Parathyroid adenoma (tissue), 2 donors: ENCODE data around the gene APRT.

Source experiments
- H2AFZ ChIP-seq: fragments of 300-600 bp; sonication (generic); one replicate; pipeline ENCODE4 v1.7.0; 2017; ENCODE audit warnings: antibody characterized with exemption, mild to moderate bottlenecking
- H3K27ac ChIP-seq: fragments of 300-600 bp; sonication (generic); one replicate; pipeline ENCODE4 v1.7.0; 2017
- H3K27me3 ChIP-seq: fragments of 300-600 bp; sonication (generic); one replicate; pipeline ENCODE4 v1.7.0; 2017; ENCODE audit warnings: low read length; ENCODE audit not compliant: control insufficient read depth, insufficient read depth
- H3K36me3 ChIP-seq: fragments of 300-600 bp; sonication (generic); one replicate; pipeline ENCODE4 v1.7.0; 2017; ENCODE audit warnings: low read length; ENCODE audit not compliant: control insufficient read depth, insufficient read depth
- H3K4me1 ChIP-seq: fragments of 300-600 bp; sonication (generic); one replicate; pipeline ENCODE4 v1.7.0; 2017; ENCODE audit warnings: control low read depth
- H3K4me2 ChIP-seq: fragments of 300-600 bp; sonication (generic); one replicate; pipeline ENCODE4 v1.7.0; 2017; ENCODE audit warnings: low read length
- H3K4me3 ChIP-seq: fragments of 300-600 bp; sonication (generic); one replicate; pipeline ENCODE4 v1.7.0; 2017; ENCODE audit warnings: low read depth, low read length
- H3K79me2 ChIP-seq: fragments of 300-600 bp; sonication (generic); one replicate; pipeline ENCODE4 v1.7.0; 2017; ENCODE audit warnings: control low read depth
- H3K9ac ChIP-seq: fragments of 300-600 bp; sonication (generic); one replicate; pipeline ENCODE4 v1.7.0; 2017; ENCODE audit warnings: mild to moderate bottlenecking
- H3K9me3 ChIP-seq: fragments of 300-600 bp; sonication (generic); one replicate; pipeline ENCODE4 v1.7.0; 2017; ENCODE audit warnings: low read length; ENCODE audit not compliant: control insufficient read depth
- TF ChIP-seq, protein P1 (sequence below): fragments of 300-600 bp; sonication (generic); IDR thresholded peaks from one replicate; pipeline ENCODE4 v1.7.0; 2017; ENCODE audit warnings: antibody characterized with exemption, mild to moderate bottlenecking
- donor health status: primary hyperparathyroidism.

Gene APRT

DNA sequence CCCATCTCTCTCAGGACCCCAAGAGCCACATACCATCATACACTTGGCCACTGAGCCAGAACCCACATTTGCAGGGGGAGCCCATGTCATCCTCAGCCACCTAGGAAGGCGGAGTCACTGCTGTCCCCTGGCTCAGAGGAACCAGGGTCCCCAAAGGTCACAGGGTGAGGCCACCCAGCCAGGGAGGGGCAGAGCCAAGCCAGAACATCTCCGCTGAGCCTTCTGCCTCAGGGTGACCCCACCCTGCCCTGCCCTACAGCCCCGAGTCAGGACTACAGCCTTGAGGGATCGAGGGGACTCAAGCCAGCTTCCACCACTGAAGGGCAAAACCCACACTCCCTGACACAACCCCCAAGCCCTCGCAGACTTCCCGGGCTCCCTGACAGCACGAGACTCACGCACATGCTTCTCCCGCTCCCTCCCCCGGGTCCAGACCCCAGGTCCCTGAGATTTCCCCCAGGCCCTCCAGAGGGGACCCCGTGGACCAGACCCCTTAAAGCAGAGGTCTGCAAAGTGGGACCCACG, 44.1 kb downstream of the APRT start:
- Histone ChIP-seq H3K79me2 (peaks cover 12% of the 10 kb centered on the region), H3K9me3 (no peaks in the 10 kb centered on the region), H3K4me3 (no peak overlapping the region), H2AFZ (no peak overlapping the region), H3K27ac (no peak overlapping the region), H3K36me3 (no peaks in the 10 kb centered on the region), H3K4me2 (no peak overlapping the region), H3K27me3 (no peaks in the 10 kb centered on the region), H3K4me1 (peaks cover 13% of the 10 kb centered on the region), H3K9ac (no peak overlapping the region)
- TF ChIP-seq, protein P1, sequence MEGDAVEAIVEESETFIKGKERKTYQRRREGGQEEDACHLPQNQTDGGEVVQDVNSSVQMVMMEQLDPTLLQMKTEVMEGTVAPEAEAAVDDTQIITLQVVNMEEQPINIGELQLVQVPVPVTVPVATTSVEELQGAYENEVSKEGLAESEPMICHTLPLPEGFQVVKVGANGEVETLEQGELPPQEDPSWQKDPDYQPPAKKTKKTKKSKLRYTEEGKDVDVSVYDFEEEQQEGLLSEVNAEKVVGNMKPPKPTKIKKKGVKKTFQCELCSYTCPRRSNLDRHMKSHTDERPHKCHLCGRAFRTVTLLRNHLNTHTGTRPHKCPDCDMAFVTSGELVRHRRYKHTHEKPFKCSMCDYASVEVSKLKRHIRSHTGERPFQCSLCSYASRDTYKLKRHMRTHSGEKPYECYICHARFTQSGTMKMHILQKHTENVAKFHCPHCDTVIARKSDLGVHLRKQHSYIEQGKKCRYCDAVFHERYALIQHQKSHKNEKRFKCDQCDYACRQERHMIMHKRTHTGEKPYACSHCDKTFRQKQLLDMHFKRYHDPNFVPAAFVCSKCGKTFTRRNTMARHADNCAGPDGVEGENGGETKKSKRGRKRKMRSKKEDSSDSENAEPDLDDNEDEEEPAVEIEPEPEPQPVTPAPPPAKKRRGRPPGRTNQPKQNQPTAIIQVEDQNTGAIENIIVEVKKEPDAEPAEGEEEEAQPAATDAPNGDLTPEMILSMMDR = no peak

DNA sequence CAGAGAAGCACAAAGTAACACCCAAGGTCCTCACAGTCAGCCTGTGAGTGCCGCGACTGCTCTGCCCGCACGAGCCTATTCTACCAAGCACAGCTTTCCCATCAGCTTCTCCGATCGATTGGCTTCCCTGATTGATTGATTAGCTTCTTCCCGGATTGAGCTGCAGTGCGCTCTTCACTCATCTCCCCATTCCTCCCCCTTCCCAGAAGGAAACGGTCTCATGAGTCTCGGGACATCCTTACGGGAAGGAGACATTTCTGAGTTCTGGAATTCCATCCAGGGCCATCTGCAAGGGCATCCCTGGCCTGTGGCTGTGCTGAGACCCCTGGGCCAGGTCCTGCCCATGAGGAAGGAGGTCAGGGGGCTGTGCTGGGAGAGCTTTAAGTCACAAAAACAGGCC, 44.8 kb downstream of the APRT start:
- Histone ChIP-seq H2AFZ (no peak overlapping the region), H3K79me2 (peaks cover 17% of the 10 kb centered on the region), H3K4me3 (no peak overlapping the region), H3K9ac (no peak overlapping the region), H3K4me2 (no peak overlapping the region), H3K36me3 (no peaks in the 10 kb centered on the region), H3K27ac (no peak overlapping the region), H3K4me1 (peaks cover 16% of the 10 kb centered on the region), H3K27me3 (no peaks in the 10 kb centered on the region), H3K9me3 (no peaks in the 10 kb centered on the region)
- TF ChIP-seq, protein P1 = no peak

DNA sequence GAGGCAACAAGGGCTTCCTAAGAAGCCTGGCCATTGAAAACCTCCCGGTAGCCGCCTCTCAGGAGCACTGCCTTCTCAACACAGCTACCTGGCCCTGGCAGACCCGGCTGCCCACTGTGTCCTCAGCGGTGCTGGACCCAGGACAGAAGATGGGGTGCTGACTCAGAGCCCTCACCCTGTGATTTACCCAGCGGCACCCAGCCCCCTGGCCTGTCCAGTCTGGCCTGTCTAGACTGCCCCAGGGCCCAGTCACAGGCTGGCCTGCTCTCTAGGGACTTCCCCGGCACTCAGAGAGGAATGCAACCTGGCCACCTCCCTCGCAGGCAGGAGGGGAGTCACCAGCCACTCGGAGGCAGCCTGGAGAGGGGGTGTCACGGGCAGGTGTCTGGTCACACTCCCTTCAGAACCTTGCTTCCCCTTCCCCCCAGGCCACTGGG, 46.8 kb downstream of the APRT start:
- H3K9ac ChIP-seq = no peak overlapping the region
- no peak overlapping the region for H3K27ac ChIP-seq
- peaks cover 2% of the 10 kb centered on the region for H3K4me1 ChIP-seq

DNA sequence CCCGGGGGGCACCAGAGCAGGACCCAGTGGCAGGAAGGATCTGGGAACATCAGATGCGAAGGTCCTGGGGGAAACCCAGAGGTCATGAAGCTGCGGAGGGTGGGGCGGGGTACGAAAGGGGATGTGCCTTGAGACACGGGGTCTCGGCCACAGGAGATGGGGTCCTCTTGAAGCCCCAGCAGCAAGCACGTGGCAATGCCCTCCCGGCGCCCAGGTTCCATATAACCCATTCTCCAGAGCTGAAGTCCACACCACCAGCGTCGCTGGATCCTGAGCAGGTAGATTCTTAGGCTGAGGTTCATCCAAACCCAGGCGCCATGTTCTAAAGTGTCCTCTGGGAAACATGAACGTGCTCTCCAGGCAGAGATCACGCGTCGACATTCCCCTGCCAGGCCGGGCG, 47.6 kb downstream of the APRT start:
- H2AFZ ChIP-seq = no peak overlapping the region
- TF ChIP-seq, protein P1 = no peak
- H3K27me3 ChIP-seq = no peaks in the 10 kb centered on the region
- no peaks in the 10 kb centered on the region for H3K36me3 ChIP-seq
- no peak overlapping the region for H3K4me3 ChIP-seq
- peaks cover 2% of the 10 kb centered on the region for H3K4me1 ChIP-seq
- H3K4me2 ChIP-seq = no peak overlapping the region
- no peak overlapping the region for H3K9ac ChIP-seq
- H3K79me2 ChIP-seq = peaks cover 16% of the 10 kb centered on the region
- H3K27ac ChIP-seq = no peak overlapping the region
- no peaks in the 10 kb centered on the region for H3K9me3 ChIP-seq

More for the DNA sequence above, 46.8 kb downstream of the APRT start:
- TF ChIP-seq, protein P1 = no peak
- Histone ChIP-seq H3K9me3 (no peaks in the 10 kb centered on the region), H3K79me2 (peaks cover 16% of the 10 kb centered on the region), H2AFZ (no peak overlapping the region), H3K36me3 (no peaks in the 10 kb centered on the region), H3K4me2 (no peak overlapping the region), H3K4me3 (no peak overlapping the region), H3K27me3 (no peaks in the 10 kb centered on the region)

DNA sequence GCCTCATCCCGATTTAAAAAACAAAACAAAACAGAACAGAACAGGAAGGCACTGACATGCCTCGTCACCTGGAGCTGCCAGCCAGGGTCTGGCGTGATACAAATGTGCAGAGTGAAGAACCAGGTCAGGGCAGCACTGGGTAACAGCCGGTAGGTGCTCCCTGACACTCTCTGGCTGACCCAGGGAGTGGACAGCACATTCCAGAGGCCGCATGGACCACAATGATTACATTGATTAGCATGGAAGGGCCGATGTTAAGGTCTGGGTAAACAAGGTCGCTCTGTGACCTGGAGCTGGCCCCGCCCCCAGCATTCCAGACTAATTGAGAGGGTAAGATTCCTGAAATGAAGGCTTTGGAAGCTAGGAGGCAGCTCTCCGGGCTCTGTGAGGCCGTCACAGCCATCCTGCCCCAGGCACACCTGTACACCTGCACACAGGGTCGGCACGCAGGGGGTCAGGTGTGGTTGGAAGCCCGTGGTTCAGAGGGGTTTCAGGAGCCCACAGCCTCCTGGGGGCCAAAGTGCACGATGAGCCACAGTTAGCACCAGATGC, 48.1 kb downstream of the APRT start:
- Histone ChIP-seq H3K9me3 (no peaks in the 10 kb centered on the region), H2AFZ (no peak overlapping the region), H3K27ac (no peak overlapping the region), H3K4me3 (no peak overlapping the region), H3K79me2 (peaks cover 14% of the 10 kb centered on the region), H3K4me2 (no peak overlapping the region), H3K4me1 (peaks cover 2% of the 10 kb centered on the region), H3K36me3 (no peaks in the 10 kb centered on the region), H3K9ac (no peak overlapping the region), H3K27me3 (no peaks in the 10 kb centered on the region)
- TF ChIP-seq, protein P1 = no peak
